HT1080 (cell line): ENCODE results near the gene WNK2. TPM values are rescaled to one million over a fixed set of nuclear protein-coding genes. Genes with fewer than 3 reads are reported as not detected.

Source experiments
- DNase-seq: peaks from one replicate; pipeline ENCODE4 v3.0.0-alpha.2; 2015; ENCODE audit warnings: low read depth
- total RNA-seq: library from RNA; depleted of rRNA; stranded (reverse); fragments of >200 nt; shearing (Covaris generic); gene quantifications from 2 replicates; pipeline ENCODE4 v1.2.3, GENCODE V29; 2014

Gene WNK2
- total RNA-seq, 1 experiment from 2014 or later, result not detected

GRCh38 chr9:93252781-93253530 lies 69.0 kb downstream of the WNK2 start:
- no peak for DNase-seq

DNA sequence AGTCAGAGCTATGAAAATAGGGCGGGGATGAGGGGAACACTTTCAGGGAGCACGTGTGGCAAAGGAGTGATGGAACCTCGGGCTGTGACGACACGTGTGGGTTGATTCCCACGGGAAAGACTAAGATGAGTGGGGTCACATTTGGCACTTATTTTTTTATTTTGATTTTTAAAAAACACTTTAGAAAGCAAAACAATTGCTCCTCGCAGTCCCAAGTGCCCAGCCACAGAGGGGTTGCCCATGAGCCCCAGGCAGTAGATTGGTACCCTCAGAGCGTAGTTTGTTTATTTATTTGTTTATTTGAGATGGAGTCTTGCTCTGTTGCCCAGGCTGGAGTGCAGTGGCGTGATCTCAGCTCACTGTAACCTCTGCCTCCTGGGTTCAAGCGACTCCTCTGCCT lies 69.7 kb downstream of the WNK2 start:
- no peak for DNase-seq

DNA sequence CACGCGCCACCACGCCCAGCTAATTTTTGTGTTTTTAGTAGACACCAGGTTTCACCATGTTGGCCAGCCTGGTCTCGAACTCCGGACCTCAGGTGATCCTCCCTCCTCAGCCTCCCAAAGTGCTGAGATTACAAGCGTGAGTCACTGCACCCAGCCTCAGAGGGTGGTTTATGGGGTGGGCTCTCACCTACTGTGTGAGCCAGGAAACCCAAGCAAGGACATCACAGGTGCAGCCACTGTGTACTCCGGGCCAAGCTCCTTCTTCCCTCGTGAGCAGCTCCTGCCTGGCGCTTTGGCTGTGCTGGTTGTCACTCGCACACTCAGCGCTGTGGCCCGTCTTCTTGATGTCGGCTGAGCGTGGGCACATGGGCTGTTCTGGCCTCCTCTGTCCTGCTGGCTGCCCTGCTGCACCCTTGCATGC lies 70.1 kb downstream of the WNK2 start:
- DNase-seq, result no peak

DNA sequence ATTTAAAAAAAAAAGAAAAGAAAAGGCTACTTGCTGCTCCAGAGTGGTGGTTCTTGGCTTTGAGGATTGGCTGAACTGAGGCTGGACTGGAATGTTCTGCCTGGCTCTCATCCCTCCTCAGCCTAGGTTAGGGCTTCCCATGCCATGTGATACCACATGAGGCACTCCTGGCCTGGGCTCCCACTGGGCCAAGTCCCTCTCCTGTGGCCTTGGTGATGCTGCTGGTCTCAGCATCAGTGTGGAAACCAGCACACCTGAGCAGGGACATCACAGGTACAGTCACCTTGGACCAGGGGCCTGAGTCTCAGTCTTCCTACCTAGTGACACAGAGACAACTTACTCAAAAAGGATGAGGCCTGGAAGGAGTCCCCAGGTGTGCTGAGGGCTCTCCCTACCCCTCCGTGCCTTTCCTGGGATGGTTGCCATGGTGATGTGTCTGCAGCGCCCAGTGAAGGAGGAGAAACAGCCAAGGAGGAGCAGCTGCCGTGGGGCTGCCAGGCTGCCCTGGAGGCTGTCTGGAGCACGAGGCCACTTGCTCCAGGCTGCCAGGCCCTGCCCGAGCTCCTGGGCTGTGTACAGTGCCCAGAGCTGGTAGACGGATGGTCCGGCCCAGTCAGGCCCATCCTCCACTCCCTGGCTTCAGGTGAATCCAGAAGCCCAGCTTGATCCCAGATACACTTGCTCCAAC lies 71.0 kb downstream of the WNK2 start:
- DNase-seq, result no peak

GRCh38 chr9:93255494-93255867 lies 71.5 kb downstream of the WNK2 start:
- no peak for DNase-seq

DNA sequence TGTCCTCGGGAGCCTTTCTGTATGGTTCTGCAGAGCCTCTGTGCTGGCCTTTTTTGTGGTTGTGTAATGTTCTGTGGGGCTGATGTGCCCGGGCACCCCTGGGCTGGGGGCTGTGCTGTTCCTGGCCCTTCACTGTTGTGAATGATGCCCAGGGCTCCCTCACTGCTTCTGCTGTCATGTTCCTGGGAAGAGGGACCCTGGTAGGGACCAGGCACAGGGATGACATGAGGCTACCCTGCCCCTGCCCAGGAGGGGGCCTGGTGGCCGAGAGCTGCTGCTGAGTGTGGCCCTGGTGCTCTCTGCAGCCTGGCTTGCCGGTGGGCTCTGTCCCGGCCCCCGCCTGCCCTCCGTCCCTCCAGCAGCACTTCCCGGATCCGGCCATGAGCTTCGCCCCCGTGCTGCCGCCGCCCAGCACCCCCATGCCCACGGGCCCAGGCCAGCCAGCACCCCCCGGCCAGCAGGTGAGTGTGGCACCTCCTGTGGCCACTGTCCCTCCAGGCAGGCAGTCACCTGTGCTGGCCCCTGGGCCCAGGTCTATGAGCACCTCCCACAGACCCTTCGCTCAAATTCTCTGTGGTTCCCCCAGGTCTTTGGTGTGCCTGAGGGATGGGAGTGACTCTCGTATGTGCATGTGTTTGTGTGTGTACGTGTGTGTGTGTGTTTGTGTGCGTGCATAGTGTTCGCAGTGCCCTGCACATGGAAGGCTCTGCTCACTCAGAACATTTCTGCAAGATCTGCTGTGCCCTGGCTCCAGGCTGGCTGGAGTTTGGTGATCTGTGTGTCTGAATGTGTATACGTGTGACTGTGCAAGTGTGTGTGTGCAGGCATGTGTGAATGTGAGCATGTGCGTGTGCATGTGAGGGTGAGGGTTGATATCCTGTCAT lies 72.3 kb downstream of the WNK2 start:
- no peak for DNase-seq

GRCh38 chr9:93256878-93257807 lies 73.2 kb downstream of the WNK2 start:
- DNase-seq, result no peak

GRCh38 chr9:93257808-93258331 lies 73.9 kb downstream of the WNK2 start:
- DNase-seq, result no peak

DNA sequence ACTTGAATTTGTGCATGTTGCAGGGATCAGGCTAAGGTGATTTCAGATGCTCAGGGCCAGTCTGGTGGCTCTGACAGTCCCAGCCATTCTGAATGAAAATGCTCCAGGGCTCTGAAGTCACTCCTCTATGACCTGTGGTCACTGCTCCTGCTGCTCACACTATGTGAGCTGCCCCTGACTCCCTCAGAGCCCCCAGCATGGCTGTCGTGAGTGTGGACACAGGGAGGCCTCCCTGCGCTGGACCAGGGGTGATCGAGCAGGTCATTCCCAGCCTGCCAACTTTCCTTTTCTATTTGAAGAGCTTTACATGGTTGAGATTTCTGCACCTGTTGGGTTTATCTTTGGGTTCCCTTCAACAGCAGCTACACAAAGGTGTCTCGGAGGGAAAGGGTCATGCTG lies 74.5 kb downstream of the WNK2 start:
- no peak for DNase-seq

DNA sequence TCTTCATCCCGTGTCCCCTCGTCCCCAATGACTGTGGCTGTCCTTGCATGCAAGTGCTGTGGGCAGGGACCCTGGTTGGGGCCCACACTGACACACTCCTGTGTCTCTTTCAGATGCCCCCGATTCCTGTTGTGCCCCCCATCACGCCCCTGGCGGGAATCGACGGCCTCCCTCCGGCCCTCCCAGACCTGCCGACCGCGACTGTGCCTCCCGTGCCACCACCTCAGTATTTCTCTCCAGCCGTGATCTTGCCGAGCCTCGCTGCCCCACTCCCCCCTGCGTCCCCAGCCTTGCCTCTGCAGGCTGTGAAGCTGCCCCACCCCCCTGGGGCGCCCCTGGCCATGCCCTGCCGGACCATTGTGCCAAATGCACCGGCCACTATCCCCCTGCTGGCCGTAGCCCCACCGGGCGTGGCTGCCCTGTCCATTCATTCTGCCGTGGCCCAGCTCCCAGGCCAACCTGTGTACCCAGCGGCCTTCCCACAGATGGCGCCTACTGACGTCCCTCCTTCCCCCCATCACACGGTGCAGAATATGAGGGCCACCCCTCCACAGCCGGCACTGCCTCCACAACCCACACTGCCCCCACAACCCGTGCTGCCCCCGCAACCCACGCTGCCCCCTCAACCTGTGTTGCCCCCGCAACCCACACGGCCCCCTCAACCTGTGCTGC lies 75.0 kb downstream of the WNK2 start:
- no peak for DNase-seq

- no peak for DNase-seq
Measured at GRCh38 chr9:93259490-93260262, 75.7 kb downstream of the WNK2 start.

- DNase-seq, result no peak
Measured at GRCh38 chr9:93260263-93261066, 76.5 kb downstream of the WNK2 start.

DNA sequence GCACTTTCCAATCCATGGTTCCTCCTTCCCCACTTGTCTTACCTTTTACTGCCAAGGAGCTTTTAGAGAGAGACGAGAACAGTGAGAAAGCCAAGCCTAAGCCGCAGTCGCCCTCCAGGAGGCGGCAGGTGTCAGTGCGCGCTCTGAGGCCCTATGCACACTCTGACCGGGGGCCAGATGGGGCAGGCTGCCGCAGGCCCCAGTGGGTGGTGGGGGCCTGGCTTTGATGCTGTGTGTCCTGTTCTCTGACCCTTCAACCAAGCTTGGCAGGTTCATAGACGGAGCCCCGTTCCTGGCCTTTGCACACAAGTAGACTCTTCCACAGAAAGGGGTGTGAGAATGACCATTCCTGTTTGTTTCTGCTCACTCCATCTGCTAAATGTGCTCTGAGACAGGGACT lies 77.3 kb downstream of the WNK2 start:
- no peak for DNase-seq

DNA sequence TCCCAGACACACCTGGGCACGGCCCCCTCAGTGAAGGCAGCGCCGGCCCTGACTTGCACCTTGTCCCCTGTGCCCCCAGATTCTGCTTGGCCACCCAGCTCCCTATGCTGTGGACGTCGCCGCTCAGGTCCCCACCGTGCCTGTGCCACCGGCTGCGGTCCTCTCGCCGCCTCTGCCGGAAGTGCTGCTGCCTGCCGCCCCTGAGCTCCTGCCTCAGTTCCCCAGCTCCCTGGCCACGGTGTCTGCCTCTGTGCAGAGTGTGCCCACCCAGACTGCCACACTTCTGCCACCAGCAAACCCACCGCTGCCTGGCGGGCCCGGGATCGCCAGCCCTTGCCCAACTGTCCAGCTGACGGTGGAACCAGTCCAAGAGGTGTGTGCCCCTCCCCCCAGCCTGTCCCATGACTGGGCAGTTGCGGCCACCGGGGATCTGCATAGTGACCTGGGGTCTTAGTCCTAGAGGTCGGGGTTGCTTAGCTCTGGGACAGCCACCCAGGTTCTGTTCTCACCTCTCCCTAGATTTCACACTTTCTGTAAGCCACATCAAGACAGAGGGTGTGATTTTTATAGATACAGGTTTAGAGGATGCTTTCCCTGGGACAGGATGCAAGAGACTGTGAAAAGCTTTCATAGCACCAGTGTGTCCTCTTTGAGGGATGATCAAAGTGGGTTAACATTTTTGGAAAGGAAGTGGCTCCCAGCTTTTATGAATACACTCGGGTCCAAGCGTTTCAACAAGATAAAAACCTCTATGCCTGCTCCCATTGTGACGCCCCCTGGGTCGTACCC lies 78.0 kb downstream of the WNK2 start:
- DNase-seq, result no peak

- no peak for DNase-seq
Measured at GRCh38 chr9:93262537-93263310, 78.8 kb downstream of the WNK2 start.

- DNase-seq, result no peak
Measured at GRCh38 chr9:93263334-93264229, 79.6 kb downstream of the WNK2 start.
